ENCODE results near the gene PRDM4.

Gene PRDM4, protein sequence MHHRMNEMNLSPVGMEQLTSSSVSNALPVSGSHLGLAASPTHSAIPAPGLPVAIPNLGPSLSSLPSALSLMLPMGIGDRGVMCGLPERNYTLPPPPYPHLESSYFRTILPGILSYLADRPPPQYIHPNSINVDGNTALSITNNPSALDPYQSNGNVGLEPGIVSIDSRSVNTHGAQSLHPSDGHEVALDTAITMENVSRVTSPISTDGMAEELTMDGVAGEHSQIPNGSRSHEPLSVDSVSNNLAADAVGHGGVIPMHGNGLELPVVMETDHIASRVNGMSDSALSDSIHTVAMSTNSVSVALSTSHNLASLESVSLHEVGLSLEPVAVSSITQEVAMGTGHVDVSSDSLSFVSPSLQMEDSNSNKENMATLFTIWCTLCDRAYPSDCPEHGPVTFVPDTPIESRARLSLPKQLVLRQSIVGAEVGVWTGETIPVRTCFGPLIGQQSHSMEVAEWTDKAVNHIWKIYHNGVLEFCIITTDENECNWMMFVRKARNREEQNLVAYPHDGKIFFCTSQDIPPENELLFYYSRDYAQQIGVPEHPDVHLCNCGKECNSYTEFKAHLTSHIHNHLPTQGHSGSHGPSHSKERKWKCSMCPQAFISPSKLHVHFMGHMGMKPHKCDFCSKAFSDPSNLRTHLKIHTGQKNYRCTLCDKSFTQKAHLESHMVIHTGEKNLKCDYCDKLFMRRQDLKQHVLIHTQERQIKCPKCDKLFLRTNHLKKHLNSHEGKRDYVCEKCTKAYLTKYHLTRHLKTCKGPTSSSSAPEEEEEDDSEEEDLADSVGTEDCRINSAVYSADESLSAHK

GRCh38 chr12:107760809-107761501 is at the start of gene PRDM4:
TSS of gene PRDM4 (minus strand) at chr12:107761137. CDS start at chr12:107760515, 622 bp downstream.
- DNase-seq = peak; percentile 51

DNA sequence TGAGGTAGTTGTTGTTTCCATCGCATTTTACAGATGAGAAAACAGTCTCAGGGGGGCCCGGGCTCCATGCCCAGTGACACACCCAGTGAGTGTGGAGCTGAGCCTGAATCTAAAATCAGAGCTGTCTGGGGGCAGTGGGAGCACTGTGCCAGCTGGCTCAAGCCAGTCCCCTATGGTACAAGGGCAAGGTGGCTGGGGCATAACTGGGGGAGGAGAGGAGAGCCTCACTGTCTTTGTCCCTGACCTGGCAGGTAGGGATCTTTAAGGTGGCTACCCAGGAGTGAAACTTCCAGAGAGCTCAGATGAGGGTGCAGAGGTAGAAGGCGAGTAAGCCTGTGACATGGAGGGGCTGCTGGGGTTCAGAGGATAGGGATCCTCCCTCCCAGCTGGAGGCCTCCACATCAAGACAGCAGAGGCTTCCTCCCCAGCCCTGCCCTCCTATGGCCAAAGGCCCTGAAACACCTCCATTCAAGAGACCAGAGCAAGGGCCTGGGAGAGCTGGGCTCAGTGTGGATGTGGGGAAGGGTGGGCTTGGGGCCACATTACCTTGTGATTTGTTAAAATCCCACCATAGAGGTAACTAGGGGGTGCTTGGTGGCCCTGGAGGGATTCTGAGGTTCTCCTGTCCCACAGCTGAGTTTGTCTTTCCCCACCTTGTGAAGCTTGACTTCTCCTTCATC is 46.7 kb upstream of the PRDM4 start:
- DNase-seq = no peak

DNA sequence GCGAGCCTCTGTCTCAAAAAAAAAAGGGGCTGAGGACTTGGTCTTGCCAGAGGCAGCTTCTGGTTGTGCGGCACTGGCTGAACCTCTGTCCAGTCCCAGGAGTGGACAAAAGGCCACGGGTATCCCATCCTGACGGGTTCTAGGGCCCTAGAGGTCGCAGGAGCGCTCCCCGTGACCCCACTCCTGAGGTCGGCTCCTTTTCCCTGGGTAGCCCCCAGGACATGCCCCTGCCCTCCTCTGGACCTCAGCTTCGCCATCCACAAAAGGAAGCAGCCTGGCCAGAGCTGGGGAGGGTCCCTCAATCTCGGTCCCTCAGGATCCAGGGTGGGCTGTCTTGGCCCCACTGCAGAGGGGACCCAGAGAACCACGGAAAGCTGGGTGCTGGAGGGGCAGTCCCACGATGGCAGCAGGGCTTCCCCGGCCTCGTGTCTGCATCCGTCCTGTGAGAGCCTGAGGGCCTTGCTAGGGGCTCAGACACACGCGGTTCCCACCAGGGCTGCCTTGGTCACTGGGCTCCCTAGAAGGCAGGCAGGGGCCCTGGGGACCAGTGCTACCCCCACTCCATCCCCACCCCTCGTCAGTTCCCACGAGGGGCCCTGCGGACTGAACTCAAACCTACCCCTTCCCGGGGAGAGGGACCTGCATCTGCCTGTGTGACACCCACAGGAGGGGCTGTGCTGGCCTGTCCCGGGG is 44.7 kb upstream of the PRDM4 start:
- DNase-seq = no peak

GRCh38 chr12:107803092-107803491 is 42.2 kb upstream of the PRDM4 start:
- no peak for DNase-seq

GRCh38 chr12:107801150-107801549 is 40.2 kb upstream of the PRDM4 start:
- no peak for DNase-seq

DNA sequence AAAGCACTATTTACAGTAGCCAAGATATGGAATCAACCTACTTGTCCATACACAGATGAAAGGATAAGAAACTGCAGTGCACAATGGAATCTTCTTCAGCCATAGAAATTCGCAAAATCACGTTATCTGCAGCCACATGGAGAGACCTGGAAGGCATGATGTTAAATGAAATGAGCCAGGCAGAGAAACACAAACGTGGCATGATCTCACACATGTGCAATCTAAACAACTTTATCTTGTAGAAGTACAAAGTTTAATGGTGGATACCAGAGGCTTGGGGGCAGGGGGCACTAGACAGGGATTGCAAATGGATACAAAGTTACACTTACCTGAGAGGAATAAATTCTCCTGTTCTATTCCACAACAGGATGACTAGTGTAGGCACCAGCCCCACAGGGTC is 37.6 kb upstream of the PRDM4 start:
- DNase-seq = no peak

DNA sequence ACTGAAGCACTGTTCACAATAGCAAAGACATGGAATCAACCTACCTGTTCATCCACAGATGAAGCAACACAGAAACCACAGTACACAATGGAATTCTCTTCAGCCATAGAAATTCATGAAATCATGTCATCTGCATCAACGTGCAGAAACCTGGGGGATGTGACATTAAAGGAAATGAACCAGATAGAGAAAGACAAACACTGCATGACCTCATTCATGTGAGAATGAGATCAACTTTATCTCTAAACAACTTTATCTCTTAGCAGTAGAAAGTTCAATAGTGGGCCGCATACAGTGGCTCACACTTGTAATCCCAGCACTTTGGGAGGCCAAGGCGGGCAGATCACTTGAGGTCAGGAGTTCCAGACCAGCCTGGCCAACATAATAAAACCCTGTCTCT is 33.5 kb upstream of the PRDM4 start:
- no peak for DNase-seq

GRCh38 chr12:107791465-107792089 is 30.6 kb upstream of the PRDM4 start:
- no peak for DNase-seq

- no peak for DNase-seq
Measured at GRCh38 chr12:107788690-107789458, 27.9 kb upstream of the PRDM4 start.

DNA sequence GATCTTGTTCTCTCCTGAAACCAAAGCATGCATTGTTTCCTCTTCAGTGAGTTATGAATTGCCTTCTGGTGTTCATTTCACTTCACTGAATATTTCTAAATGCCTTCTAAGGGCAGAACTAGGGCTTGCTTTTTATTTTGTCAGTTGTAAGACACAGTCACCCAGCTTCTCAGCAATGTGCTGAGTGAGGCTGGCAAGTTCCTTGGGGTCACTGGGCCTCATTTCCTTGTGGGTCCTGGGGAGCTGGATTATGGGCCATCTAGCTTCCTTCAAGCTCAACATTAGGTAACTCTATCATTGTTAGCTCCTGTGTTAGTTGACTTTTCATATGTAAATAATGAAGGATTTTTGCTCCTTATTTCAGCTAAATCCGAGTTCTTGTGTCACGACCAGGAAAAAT is 27.3 kb upstream of the PRDM4 start:
- no peak for DNase-seq

- no peak for DNase-seq
Measured at GRCh38 chr12:107783406-107784376, 22.8 kb upstream of the PRDM4 start.

DNA sequence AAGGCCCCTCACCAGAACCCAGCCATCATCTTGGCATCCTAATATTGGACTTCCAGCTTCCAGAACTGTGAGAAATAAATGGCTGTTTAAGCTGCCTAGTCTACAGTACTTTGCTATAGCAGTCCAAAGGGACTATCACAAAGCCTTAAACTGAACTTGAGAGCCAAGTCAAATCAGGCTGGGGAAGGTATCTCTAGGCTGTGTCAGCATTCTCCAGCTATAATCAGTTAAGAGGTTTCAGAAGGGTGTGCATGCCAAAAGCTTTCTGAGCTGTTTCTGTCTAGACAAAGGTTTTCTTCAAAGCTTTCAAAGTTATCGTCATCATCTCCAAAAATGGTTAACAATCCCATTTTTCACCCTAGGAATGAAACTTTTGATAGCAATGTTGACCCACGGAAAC is 21.1 kb upstream of the PRDM4 start:
- no peak for DNase-seq

DNA sequence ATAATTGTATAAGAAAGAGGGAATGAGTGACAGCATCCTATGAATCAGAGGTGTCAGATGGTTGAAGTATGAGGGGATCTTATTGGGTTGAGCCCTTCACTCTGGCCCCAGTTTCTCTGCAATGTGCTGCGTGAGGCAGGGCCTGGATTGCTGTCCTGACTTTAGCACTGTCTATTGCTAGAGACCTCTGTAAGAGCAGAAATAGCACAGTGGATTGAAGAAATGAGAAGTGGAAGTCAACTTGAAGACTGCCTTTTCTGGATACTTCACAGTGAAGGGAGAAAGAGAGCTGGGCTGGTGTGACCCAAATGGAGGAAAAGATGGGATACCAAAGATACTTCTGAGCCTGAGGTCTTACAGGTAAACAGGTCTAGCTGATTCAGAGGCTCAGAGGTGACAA is 19.4 kb upstream of the PRDM4 start:
- no peak for DNase-seq

DNA sequence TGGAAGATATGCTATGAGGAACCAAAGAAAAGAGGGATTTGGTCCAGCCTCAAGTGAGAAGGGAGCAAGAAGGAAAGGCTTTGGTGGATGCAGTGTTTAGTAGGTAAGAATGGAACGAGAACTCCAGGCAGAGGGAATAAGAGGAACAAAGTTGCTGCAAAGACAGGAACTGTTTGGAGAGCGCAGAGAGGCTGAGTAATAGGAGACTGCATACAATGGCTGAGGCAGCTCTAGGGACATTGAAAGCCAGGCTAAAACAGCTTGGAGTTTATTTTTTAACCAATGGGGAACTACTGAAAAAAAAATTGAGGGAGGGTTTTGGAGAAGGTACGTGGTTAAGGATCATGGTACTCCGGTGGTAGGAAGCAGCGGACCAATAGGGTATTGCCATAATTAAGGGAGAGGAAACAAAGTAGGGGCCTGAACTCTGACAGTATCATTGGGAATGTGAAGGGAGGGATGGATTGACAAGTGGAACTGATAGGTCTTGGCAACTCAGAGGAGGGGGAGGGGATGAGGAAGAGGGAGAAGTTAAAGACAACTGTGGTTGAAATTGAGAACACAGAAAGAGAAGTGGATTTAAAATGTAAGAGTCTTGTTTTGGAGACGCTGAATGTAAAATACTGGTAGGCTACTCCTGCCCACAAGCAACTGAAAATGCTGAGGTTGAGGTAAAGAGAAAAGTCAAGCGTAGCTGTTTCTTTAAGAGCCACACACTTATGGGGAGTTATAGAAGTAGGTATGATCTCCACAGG is 18.3 kb upstream of the PRDM4 start:
- DNase-seq = no peak

DNA sequence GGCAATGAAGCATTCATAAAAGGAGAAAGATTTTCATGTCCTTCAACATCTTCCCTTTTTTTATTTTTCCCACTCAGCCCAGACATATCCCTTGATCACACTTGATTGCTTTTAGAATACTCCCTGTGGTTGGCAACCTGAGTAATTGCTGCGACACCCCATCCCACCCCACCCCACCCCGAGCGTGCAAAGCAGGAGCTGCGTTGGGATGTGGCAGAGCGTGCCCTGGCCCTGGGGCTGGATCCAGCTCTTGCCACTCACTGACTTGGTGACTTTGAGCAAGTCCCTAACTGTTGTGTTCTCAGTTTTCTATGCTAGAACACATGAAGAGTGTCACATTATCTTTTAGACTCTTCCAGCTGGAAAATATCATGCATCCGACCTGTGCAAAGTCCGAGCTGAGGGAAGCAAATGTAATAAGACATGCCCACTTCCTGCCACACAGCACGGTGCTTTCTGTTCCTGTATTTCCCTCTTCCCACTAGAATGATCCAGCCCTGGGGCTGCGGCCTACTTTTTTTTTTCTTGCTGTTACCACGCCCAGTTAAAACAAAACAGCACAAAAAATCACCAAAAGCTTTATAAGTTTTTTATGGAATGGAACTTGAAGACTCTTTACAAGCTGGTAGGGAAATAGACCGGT is 17.6 kb upstream of the PRDM4 start:
- no peak for DNase-seq

DNA sequence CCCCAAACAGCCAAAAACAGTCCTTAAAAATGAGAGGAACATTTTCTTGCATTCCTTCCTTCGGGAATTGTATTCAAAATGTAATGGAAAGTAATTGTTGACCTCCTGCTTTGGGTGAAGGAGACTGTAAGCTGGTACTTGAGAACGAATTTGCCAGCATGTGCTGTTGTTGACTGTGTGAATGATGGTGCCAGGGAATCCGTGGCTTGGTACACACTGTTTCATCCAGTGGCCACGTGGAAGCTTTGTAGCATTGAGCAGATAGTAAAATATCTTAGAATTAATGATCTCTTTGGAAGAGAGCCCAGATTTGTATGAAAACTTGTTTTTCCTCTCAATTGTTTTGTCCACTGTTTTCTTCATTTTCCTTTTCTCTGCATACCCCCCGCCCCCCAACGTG is 15.2 kb upstream of the PRDM4 start:
- no peak for DNase-seq

- DNase-seq = no peak
Measured at GRCh38 chr12:107775093-107775721, 14.3 kb upstream of the PRDM4 start.
